ENCODE results near the gene ZBTB43.

The ZBTB43 gene

GRCh38 chr9:126886034-126886822 is 81.4 kb downstream of the ZBTB43 start:
- no peak for DNase-seq (ENCODE audit: low read depth in 2 of 2)

GRCh38 chr9:126886897-126887296 is 82.1 kb downstream of the ZBTB43 start:
- no peak for DNase-seq (ENCODE audit: low read depth in 2 of 2)
